DMS 273 (cell line): ENCODE results near the gene HNRNPUL1.

Experiments used
- DNase-seq: peaks from one replicate; lab custom pipeline; 2025; ENCODE audit not compliant: unreplicated experiment; lab: John Stamatoyannopoulos, UW

Gene HNRNPUL1

DNA sequence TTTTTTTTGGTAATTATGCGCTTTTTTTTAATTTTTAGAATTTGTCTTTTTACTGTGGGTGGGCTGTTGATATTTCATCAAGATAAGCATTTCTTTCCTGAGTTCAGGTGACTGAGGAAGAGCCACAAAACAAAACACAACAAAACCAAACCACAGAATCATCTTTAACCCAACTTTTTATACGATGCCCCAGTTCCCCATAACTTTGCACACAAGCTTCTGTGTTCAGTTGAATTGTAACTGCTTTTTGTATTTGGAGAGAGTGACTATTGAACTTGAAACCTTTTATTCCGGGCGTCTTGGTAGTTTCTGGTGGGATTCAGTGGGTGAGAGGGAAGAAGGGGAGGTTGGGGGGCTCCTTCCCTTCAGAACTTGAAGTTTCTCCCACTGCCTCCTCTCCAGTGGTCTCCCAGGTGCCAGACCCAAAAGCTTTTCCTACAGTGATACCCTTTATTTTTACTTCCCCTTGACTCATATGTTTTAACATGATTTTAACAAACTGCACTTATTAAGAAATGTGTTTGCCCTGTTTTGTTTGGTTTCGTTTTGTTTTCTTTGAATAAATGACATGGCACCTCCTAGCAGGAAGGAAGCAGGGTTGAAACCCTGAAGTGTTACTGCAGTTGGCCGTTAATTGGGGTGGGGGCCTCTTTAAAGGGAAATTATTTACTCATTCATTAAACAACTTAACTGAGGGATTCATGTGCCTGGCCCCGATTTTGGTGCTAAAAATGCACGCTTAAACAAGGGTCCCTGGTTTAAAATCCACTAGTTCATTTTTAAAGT is 43.1 kb downstream of the HNRNPUL1 start:
- no peak for DNase-seq

DNA sequence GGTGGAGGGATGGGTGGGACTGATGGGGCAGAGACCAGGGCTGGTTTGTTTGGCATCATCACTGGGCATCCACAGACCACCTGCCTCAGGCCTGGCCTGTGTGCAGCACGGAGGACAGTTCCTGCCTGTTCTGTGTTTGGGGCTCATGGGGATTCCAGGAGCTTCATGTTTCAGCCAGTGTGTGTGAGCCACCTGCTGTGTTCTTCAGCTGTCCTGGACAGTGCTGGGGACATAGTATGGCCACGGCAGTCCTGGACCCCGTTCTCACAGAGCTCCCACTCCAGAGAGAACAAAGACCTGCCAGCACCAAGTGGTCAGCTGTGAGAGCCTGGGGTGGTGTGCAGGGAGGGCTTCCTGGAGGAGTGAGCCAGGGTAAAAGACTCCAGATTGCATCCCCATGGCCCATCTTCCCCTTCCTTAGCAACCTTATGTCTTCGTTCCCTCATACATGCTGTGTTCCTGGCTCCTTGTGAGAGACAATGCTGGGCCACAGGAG is 43.8 kb downstream of the HNRNPUL1 start:
- peak; percentile 68 for DNase-seq

DNA sequence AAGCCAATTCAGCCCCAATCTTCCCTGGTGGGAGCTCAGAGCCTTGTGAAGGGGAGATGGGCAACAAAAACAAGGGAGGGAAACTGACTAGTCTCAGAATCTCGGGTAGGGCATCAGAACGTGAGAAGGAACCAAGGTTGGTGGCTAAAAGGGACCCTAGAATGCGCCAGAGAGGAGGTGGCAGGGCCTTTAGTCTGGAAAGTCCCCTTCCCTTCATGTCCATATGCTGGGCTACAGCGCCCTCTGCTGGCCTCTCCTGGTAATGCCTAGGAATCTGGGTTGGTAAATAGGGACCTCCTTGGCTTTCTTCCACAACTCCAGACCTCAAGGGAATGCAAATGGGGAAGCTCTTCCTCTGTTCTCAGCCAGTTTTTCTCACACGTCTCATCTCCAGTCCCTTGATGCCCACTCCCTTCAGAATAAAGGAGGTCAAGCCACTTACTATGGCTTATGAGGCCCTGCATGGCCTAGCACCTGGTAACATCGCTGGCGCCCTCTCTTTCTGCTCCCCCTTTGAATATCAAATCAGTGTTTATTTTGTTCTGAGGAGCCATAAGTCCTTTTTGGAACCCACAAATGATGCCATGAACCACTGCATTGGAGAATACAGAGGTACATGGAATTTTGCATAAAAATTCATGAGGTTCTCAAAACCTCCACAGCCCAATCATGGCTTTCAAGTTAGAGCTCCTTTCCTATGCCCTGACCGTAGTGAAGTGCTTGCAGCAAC is 44.4 kb downstream of the HNRNPUL1 start:
- DNase-seq = peak; percentile 96

DNA sequence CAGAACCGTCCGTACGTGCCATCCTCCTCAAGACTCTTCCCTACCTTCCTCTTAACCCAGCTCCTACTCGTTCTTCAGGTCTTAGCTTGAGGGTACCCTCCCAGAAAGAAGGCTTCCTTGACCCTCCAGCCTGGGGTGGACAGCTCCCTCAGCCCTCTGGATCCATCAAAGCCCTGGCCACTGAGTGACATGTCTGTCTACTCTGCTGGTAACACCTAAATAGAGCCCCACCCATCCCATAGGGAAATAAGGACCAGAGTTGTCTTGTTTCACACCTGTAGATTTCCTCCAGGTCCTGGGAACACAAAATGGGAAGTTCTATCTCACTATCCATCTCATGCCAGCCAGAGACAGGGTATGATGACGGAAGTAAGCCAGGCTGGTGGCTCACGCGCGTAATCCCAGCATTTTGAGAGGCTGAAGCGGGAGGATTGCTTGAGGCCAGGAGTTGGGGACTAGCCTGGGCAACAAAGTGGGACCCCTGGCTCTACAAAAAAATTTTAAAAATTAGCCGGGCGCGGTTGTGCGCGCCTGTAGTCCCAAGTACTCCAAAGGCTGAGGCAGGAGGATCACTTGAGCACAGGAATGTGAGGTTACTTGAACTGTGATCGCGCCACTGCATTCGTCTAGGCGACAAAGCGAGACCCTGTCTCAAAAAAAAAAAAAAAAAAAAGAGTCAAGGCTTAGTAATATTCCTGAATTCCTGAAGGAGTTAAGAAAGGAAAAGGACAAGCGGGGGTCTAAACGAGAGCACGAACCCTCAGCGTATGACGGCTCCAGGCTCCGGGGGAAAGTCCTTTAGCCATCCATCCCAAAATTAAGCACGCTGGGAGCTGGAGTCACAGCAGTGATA is 45.2 kb downstream of the HNRNPUL1 start:
- DNase-seq = peak; percentile 47

DNA sequence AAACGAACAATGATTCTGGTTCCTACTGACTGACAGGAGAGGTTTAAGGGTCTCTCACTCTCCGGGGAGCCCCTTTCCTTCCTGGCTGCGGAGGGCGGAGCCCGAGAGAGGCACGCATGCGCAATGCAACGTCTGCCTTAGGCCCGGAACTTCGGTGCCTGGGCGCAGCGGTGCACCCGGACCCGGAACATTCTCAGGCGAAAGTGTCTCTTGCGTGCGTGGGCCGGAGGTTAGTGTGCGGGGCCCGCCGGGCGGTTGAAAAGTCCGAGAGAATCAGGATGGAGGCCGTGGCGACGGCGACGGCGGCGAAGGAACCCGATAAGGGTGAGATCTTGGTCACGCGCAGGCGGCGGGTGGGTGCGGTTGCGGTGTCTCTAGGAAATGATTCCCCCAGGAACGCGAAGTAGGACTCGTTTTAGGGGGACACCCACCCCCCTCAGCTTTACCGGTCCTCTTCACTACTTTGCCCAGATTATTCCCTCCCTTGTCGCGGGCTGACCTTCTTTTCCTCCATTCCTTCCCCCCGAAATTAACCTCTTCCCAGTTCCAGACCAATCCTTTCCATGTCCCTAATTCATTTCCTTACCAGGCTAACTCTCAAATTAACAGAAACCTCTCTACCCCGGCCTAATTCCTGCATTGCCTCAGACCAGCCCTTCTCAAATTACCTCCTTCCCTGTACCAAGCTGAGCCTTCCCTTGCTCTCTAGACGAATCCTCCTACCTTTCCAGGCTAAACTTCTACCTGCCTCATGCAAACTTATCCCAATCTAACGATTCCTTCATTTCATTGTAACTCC is 46.1 kb downstream of the HNRNPUL1 start, which contains the start of gene CCDC97:
Gene CCDC97, plus strand, starts transcription at position 140 of the 799 bp plus-strand sequence. Its CDS starts 139 bp downstream, at position 279.
- DNase-seq = peak; percentile 94

DNA sequence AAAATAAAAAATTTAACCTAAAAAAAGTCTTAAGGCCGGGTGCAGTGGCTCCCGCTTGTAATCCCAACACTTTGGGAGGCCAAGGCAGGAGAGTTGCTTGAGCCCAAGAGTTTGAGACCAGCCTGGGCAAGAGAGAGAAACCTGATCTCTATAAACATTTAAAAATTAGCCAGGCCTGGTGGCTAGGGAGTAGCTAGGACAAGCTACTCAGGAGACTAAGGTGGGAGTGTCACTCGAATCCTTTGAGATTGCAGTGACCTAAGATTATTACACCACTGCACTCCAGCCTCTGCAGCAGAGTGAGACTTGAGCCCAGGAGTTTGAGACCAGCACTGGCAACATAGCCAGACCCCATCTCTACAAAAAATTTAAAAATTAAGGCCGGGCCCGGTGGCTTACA is 46.9 kb downstream of the HNRNPUL1 start:
- DNase-seq = no peak

DNA sequence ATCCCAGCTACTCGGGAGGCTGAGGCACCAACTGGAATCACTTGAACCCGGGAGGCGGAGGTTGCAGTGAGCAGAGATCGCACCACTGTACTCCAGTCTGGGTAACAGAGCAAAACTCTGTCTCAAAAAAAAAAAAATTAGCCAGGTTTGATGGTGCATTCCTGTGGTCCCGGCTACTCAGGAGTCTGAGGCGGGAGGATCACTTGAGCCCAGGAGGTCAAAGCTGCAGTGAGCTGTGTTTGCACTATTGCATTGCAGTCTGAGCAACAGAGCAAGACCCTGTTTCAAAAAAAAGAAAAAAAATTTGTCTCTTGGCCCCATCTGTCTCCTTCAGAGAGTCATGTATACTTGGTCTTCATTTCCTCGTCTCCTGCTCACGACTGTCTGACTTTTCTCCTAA is 47.4 kb downstream of the HNRNPUL1 start:
- DNase-seq = no peak

DNA sequence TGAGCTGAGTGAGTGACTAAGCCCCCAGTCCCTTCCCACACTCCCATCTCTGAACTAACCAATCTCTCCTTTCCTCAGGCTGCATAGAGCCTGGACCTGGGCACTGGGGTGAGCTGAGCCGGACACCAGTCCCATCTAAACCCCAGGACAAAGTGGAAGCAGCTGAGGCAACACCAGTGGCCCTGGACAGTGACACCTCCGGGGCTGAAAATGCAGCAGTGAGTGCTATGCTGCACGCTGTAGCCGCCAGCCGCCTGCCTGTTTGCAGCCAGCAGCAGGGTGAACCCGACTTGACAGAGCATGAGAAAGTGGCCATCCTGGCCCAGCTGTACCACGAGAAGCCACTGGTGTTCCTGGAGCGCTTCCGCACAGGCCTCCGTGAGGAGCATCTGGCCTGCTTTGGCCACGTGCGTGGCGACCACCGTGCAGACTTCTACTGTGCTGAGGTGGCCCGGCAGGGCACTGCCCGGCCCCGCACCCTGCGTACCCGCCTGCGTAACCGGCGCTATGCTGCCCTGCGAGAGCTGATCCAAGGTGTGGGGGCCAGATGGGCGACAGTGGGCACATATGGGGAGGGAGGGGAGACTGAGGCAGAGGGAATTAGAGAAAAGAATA is 52.2 kb downstream of the HNRNPUL1 start:
- no peak for DNase-seq

DNA sequence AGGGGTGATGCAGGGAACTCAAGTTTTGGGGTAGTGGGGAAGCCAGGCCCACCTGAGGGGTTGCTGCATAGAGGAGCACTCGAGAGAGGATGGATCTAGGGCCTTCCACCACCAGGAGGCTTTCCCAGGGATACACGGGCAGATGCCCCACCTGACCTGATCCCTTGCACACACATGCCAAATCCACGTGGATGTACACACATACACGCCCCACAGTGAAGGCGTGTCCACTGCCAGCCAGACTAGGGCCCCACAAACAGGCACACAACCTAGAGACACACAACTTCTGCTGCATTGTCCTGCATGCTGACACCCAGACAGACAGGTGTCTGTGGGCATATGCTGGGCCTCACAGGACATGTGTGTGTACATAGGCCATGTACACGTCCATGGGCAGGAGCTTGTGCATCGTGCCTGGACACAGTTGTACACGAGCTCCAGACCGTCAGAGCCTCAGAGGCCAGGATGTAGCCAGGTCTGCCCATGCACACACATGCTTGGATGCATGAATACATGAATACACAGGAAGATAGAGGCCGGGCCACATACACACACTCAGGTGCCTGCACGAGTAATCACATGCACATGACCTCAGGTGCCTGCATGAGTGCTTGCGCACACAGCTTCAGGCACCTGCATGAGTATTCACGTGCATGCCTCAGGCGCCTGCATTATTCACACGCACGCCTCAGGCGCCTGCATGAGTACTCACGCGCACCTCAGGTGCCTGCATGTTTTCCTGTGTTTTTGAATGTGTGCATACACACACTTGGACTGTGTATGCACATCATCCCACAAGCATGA is 54.7 kb downstream of the HNRNPUL1 start:
- no peak for DNase-seq

DNA sequence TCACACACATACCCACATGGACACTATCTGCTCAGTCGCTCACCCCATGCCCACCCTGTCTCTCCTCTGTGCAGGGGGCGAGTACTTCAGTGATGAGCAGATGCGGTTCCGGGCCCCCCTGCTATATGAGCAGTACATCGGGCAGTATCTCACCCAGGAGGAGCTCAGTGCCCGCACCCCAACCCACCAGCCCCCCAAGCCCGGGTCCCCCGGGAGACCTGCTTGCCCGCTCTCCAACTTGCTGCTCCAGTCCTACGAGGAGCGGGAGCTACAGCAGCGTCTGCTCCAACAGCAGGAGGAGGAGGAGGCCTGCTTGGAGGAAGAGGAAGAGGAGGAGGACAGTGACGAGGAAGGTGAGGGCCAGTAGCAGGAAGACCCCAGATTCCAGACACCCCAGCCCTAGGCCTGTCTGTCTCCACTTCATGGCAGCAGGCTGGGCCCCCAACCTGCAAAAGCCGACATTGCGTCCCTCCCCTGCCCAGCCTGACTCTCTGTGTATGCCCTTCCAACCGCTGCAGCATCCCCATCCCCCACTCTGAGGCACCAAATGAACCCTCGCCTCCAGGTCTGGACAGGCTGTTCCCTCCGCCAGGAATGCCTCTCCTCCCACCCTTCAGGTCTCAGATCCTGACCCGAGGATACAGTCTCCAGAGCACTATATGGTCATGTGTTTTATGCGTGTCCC is 55.5 kb downstream of the HNRNPUL1 start:
- DNase-seq = no peak

DNA sequence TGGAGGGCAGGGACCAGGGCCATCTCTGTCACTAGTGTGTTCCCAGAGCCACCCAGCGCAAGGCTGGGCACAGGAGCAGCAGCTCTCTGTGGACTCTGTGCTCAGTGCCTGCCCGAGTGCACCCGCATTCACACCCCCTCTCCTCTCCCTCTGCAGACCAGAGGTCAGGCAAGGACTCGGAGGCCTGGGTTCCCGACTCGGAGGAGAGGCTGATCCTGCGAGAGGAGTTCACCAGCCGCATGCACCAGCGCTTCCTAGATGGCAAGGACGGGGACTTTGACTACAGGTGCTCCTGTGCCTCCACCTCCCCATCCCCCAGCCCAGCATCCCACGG is 56.0 kb downstream of the HNRNPUL1 start:
- DNase-seq = no peak

DNA sequence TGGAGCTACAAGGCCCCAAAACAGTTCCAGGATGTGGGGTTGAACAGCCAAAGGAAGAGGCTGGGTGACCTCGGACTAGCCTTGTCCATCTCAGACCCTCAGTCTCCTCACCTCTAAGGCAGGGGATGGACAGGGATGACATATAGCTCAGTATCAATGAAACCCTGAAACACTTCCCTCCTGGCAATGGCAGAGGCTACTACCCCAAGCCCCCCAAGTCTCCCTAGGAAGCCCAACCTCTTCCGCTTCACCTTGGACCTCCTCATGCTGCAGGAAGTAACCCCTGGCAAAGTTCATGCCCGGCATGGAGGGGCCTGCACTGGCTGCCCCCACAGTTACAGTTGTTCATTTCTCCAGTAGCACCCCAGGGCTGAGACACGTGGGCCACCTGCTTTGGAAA is 56.4 kb downstream of the HNRNPUL1 start:
- DNase-seq = no peak

DNA sequence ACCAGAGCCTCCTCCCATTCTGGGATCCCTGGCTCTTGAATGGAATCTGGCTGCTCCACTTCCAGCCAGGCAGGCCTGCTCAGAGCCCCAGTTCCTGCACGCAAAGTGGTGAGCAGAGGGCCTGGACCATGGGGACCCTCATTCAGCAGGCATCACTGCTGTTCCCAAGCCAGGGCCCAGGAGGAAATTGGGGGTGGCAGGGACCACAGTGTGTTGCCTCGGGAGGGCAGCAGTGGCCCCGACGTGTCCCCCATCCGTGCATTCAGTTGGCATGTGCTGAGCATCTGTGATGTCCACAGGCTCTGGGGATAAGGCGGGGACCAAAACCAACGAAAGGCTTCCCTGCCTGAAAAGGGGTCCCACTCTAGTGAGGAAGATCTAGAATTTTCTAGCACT is 57.0 kb downstream of the HNRNPUL1 start:
- DNase-seq = no peak

DNA sequence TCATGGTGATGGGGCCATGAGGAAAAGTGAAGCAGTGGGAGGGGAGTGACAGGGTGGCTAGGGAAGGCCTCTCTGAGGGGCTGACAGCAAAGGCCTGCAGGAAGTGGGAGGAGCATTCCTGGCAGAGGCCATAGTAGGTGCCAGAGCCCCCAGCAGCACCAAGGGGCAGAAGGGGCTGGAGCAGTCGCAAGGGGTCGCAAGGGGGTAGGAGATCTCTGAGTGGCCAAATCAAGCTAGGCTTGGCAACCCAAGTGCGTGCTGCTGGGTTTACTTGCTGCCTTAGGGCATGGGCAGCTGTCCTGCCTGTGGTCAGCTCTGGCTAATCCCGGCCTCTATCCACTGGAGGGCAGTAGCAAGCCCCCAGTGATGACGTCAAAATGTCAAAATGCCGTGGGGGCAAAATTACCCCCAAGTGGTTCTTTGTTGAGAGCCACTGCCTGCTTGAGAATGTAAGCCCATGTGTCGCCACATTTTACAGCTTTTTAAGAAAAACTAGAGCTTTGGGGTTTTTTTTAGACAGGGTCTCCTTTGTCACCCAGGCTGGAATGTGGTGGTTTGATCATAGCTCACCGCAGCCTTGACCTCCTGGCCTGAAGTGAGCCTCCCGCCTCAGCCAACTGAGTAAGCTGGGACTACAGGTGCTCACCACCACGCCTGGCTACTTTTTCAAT is 57.6 kb downstream of the HNRNPUL1 start:
- peak; percentile 45 for DNase-seq

DNA sequence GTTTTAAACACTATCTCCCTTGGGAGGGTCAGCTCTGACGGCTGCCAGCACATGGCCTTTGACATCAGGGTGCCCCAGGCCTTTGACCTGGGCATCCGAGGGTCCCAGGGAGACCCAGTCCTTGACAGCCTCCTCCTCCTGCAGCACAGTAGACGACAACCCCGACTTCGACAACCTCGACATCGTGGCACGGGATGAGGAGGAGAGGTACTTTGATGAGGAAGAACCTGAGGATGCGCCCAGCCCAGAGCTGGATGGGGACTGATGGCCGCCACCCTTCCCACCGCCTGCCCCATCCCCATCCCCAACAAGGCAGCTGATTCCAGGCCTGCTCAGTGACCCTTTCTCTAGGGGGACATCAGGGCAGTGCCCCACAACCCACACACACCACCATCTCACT is 58.3 kb downstream of the HNRNPUL1 start:
- DNase-seq = no peak

DNA sequence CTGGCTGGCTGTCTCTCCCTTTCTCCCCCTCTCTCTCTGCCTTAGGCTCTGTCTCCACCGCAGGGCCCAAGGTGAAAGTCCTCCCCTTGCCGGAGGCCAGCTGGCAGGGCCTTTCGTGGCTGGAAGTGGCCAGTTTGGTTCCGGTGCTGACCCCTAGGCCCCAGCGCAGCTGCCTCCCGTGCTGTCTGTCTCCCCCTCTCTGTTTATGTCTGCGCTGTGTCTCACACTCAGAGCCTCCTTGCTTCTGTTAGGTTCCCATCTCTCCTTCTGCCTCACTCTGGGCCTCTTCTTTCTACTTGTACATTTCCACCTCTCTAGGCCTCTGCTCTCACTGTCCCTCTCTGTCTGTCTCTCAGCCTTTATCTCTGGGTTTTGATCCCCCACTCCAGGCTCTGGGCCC is 58.9 kb downstream of the HNRNPUL1 start:
- DNase-seq = peak; percentile 54

DNA sequence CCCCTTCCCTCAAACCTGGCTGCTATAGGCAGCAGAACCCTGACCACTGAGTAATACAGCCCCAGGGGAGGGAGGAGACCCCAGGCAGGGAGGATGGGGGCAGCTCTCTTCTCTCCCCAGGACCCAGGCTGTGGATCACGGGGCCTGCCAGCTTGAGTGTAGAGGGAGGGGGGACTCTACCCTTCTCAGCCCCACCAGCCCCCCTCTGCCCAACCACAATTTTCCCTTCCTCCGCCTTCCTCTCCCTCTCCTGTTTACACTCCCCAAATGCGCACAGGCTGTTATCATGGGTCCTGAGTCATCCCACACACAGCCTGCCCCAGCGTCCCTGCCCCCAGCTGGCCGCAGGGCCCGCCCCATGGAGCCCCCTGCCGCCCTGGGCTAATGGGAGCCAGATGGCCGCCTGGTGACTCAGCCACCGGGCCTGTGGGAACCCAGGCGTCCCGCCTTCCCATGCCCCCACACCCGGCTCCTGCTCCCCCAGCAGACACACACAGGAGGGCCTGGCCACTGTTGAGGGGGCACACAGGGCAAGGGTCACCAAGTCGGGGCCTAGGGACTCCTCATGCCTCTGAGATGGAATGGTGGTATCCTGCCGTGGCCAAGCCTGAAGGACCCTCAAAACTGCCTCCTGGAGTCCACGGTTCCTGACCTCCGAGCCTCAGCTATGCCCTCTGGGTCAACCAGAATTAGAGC is 59.4 kb downstream of the HNRNPUL1 start:
- peak; percentile 94 for DNase-seq
